ENCODE measurements around the gene FGF14.
A peak's percentile ranks its signal among the peaks of the same experiment; 100 is the strongest.

FGF14 gene

DNA sequence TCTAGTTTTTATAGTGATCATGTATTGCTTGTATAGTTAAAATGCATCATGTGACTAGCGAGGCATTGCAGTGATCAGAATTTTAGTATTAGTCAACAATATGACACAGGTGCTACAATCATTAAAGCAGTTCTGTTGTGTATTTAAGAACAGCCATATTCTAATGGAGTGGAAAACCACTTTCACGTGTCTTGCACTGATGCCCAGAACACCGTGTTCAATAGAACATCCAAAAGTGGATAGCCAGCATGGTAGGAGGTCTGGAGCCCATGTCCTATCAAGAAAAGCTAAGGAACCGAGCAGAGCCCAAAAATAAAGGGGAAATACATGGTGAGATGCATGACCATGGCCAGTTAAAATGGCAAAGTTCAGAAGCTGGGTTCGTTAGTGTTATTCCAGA lies 55.1 kb downstream of the FGF14 start:
- H2AFZ ChIP-seq (ENCODE audit: low read length) = no peak overlapping the region
- no peak overlapping the region for H3K9ac ChIP-seq (ENCODE audit: low read depth, low read length, poor library complexity)
- H3K27ac ChIP-seq (replicated peaks; ENCODE audit: low read length) = no peak overlapping the region
- no peak overlapping the region for H2BK5ac ChIP-seq (ENCODE audit: low read length)
- no peak overlapping the region for H2AK5ac ChIP-seq (ENCODE audit: low read depth, low read length)
- H3K23ac ChIP-seq (ENCODE audit: low read depth, low read length, poor library complexity) = no peak overlapping the region
- DNase-seq (ENCODE audit: low spot score) = no peak
- H3K9me3 ChIP-seq (replicated peaks in 1 of 2; ENCODE audit: control insufficient read depth in 2 of 2, insufficient read depth in 1 of 2, low read depth in 1 of 2, low read length in 2 of 2) = no peaks in the 10 kb centered on the region
- H3K4me3 ChIP-seq (ENCODE audit: low read length in 2 of 2) = no peak overlapping the region
- H3K79me1 ChIP-seq (ENCODE audit: low read depth, low read length) = no peaks in the 10 kb centered on the region
- no peak overlapping the region for H2BK120ac ChIP-seq (ENCODE audit: low read depth, low read length)
- no peak overlapping the region for H4K91ac ChIP-seq (ENCODE audit: low read depth, low read length, poor library complexity)
- H3K18ac ChIP-seq (ENCODE audit: low read length) = no peak overlapping the region
- H4K8ac ChIP-seq (ENCODE audit: low read depth, low read length) = no peak overlapping the region
- H3K4me1 ChIP-seq (ENCODE audit: control insufficient read depth in 2 of 2, insufficient read depth in 1 of 2, low read depth in 1 of 2, low read length in 2 of 2) = peaks cover 5 to 6% of the 10 kb centered on the region in 2 donors
- no peaks in the 10 kb centered on the region for H3K36me3 ChIP-seq (replicated peaks in 1 of 2; ENCODE audit: control insufficient read depth in 2 of 2, insufficient read depth in 2 of 2, low read length in 2 of 2)
- no peak overlapping the region for H2BK12ac ChIP-seq (ENCODE audit: low read length)
- H3K4me2 ChIP-seq (ENCODE audit: insufficient read depth, low read length, poor library complexity, severe bottlenecking) = no peak overlapping the region
- H3K27me3 ChIP-seq (ENCODE audit: control insufficient read depth in 3 of 3, insufficient read depth in 3 of 3, low read depth in 1 of 3, low read length in 3 of 3) = no peaks in the 10 kb centered on the region
- no peak overlapping the region for H3K14ac ChIP-seq (ENCODE audit: low read length)
- H3K4ac ChIP-seq (ENCODE audit: low read length) = no peak overlapping the region
- no peak overlapping the region for H2BK15ac ChIP-seq (ENCODE audit: low read length)
- WGBS, 2 donors (ENCODE audit: extremely low coverage in 2 of 2, insufficient read length in 2 of 2, insufficient replicate concordance in 1 of 2) = no CpG with 5 or more reads among the region's 5 CpGs

DNA sequence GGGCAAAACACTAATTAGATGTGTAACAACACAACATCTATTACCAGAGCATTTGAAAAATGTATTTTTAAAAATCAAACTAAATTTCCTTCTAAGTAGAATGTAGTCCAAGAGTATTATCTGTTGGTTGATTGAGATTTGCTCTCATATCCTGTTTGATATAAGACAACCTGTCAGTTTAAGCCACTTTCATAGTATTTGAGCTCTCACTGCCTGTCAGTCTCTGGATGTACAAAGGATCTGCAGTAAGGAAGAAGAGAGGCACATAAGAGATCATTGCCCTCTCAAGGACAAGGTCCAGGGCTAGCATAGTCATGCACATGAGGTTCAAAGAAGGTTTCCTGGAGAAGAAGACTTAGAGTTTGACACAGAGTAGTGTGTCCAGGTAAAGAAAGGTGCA lies 57.4 kb downstream of the FGF14 start:
- Histone ChIP-seq H3K4me3 (ENCODE audit: low read length in 2 of 2) (no peak overlapping the region), H3K36me3 (replicated peaks in 1 of 2; ENCODE audit: control insufficient read depth in 2 of 2, insufficient read depth in 2 of 2, low read length in 2 of 2) (no peaks in the 10 kb centered on the region), H2AK5ac (ENCODE audit: low read depth, low read length) (no peak overlapping the region), H2BK5ac (ENCODE audit: low read length) (no peak overlapping the region), H2AFZ (ENCODE audit: low read length) (no peak overlapping the region), H3K14ac (ENCODE audit: low read length) (no peak overlapping the region), H3K4ac (ENCODE audit: low read length) (no peak overlapping the region), H4K91ac (ENCODE audit: low read depth, low read length, poor library complexity) (no peak overlapping the region), H2BK15ac (ENCODE audit: low read length) (no peak overlapping the region), H3K9ac (ENCODE audit: low read depth, low read length, poor library complexity) (no peak overlapping the region), H3K9me3 (replicated peaks in 1 of 2; ENCODE audit: control insufficient read depth in 2 of 2, insufficient read depth in 1 of 2, low read depth in 1 of 2, low read length in 2 of 2) (no peaks in the 10 kb centered on the region), H3K4me1 (ENCODE audit: control insufficient read depth in 2 of 2, insufficient read depth in 1 of 2, low read depth in 1 of 2, low read length in 2 of 2) (peaks cover 3 to 6% of the 10 kb centered on the region in 2 donors), H3K27ac (replicated peaks; ENCODE audit: low read length) (no peak overlapping the region), H3K27me3 (ENCODE audit: control insufficient read depth in 3 of 3, insufficient read depth in 3 of 3, low read depth in 1 of 3, low read length in 3 of 3) (no peaks in the 10 kb centered on the region), H3K23ac (ENCODE audit: low read depth, low read length, poor library complexity) (no peak overlapping the region), H2BK120ac (ENCODE audit: low read depth, low read length) (no peak overlapping the region), H3K4me2 (ENCODE audit: insufficient read depth, low read length, poor library complexity, severe bottlenecking) (no peak overlapping the region), H3K79me1 (ENCODE audit: low read depth, low read length) (no peaks in the 10 kb centered on the region), H3K18ac (ENCODE audit: low read length) (no peak overlapping the region), H2BK12ac (ENCODE audit: low read length) (no peak overlapping the region), H4K8ac (ENCODE audit: low read depth, low read length) (no peak overlapping the region)
- no peak for DNase-seq (ENCODE audit: low spot score)

DNA sequence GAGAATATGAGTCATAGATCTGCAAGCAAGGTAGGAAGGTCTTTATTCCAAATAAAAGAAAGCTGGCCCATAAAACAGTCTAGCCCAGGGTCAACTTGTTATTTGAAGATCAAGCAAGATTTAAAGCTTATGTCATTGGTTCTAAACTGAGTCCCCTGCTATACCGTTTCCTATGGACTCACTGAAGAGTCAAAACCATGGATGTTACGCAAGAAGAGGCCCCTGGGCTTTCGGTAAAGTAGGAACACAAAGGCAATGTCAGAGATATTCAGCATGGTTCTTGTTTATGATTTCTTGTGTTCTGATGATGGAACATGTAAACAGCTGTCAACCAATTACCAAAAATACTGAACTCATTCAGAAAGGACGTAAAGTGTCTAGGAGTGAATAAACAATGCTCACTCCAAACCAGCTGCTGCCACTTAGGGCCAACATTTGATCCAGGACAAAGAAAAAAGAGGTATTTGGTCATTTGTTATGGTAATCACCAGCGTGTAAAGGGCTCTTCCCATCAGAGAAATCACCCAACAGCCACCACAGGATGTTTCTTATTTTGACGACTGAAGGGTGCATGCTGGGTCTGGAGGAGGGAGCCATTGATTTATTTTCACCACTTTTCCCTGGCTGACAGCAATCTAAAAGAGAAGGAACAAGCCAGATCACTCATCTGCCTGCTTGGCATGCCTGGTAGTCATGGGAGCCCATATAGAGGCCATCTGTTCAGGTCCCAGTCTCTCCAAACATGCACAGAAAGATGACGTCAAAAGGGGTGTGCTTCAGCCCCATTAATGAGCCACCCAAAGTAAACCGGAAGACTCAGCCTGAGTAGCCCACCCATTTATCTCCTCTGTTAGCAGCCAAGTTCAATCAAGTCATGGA lies 68.3 kb downstream of the FGF14 start:
- Histone ChIP-seq H2BK12ac (ENCODE audit: low read length) (no peak overlapping the region), H3K27me3 (ENCODE audit: control insufficient read depth in 3 of 3, insufficient read depth in 3 of 3, low read depth in 1 of 3, low read length in 3 of 3) (no peaks in the 10 kb centered on the region), H2BK5ac (ENCODE audit: low read length) (no peak overlapping the region), H4K91ac (ENCODE audit: low read depth, low read length, poor library complexity) (no peak overlapping the region), H3K4me1 (ENCODE audit: control insufficient read depth in 2 of 2, insufficient read depth in 1 of 2, low read depth in 1 of 2, low read length in 2 of 2) (peaks cover 0 to 9% of the 10 kb centered on the region in 2 donors), H4K8ac (ENCODE audit: low read depth, low read length) (no peak overlapping the region), H3K79me1 (ENCODE audit: low read depth, low read length) (no peaks in the 10 kb centered on the region), H2BK120ac (ENCODE audit: low read depth, low read length) (no peak overlapping the region), H3K23ac (ENCODE audit: low read depth, low read length, poor library complexity) (no peak overlapping the region), H3K36me3 (replicated peaks in 1 of 2; ENCODE audit: control insufficient read depth in 2 of 2, insufficient read depth in 2 of 2, low read length in 2 of 2) (no peaks in the 10 kb centered on the region), H3K4me3 (ENCODE audit: low read length in 2 of 2) (no peak overlapping the region), H2AK5ac (ENCODE audit: low read depth, low read length) (no peak overlapping the region), H2AFZ (ENCODE audit: low read length) (peak overlapping the region; percentile 48), H3K18ac (ENCODE audit: low read length) (no peak overlapping the region), H3K27ac (replicated peaks; ENCODE audit: low read length) (no peak overlapping the region), H3K9me3 (replicated peaks in 1 of 2; ENCODE audit: control insufficient read depth in 2 of 2, insufficient read depth in 1 of 2, low read depth in 1 of 2, low read length in 2 of 2) (no peaks in the 10 kb centered on the region), H2BK15ac (ENCODE audit: low read length) (no peak overlapping the region), H3K4me2 (ENCODE audit: insufficient read depth, low read length, poor library complexity, severe bottlenecking) (no peak overlapping the region), H3K14ac (ENCODE audit: low read length) (no peak overlapping the region), H3K4ac (ENCODE audit: low read length) (no peak overlapping the region), H3K9ac (ENCODE audit: low read depth, low read length, poor library complexity) (no peak overlapping the region)
- DNase-seq (ENCODE audit: low spot score) = no peak
- no CpG with 5 or more reads among the region's 8 CpGs for WGBS, 2 donors (ENCODE audit: extremely low coverage in 2 of 2, insufficient read length in 2 of 2, insufficient replicate concordance in 1 of 2)

DNA sequence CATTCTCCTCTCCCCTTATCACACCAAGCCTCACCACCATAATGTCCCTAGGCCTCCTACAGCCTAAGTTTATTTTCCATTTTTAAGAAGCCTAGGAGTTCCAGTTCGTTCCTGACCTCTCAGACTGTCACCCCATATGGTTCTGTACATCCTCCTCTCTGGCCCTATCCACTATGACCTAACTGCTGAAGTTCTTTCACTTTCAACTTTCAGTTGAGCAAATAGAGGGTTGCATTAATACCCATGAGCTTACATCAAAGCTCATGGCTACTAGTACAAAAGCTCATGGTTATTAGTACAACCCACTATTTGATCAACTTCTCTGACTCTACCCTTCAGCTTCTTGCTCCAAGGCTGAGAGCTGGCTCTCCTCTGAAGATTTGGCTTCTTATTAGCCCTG lies 72.9 kb downstream of the FGF14 start:
- Histone ChIP-seq H2AFZ (ENCODE audit: low read length) (no peak overlapping the region), H3K23ac (ENCODE audit: low read depth, low read length, poor library complexity) (no peak overlapping the region), H2AK5ac (ENCODE audit: low read depth, low read length) (no peak overlapping the region), H3K14ac (ENCODE audit: low read length) (no peak overlapping the region), H3K4me2 (ENCODE audit: insufficient read depth, low read length, poor library complexity, severe bottlenecking) (no peak overlapping the region), H4K8ac (ENCODE audit: low read depth, low read length) (no peak overlapping the region), H2BK12ac (ENCODE audit: low read length) (no peak overlapping the region), H3K27me3 (ENCODE audit: control insufficient read depth in 3 of 3, insufficient read depth in 3 of 3, low read depth in 1 of 3, low read length in 3 of 3) (no peaks in the 10 kb centered on the region), H2BK120ac (ENCODE audit: low read depth, low read length) (no peak overlapping the region), H3K4ac (ENCODE audit: low read length) (no peak overlapping the region), H2BK15ac (ENCODE audit: low read length) (no peak overlapping the region), H3K9ac (ENCODE audit: low read depth, low read length, poor library complexity) (no peak overlapping the region), H3K9me3 (replicated peaks in 1 of 2; ENCODE audit: control insufficient read depth in 2 of 2, insufficient read depth in 1 of 2, low read depth in 1 of 2, low read length in 2 of 2) (no peaks in the 10 kb centered on the region), H3K4me1 (ENCODE audit: control insufficient read depth in 2 of 2, insufficient read depth in 1 of 2, low read depth in 1 of 2, low read length in 2 of 2) (peaks cover 0 to 7% of the 10 kb centered on the region in 2 donors), H2BK5ac (ENCODE audit: low read length) (no peak overlapping the region), H3K79me1 (ENCODE audit: low read depth, low read length) (no peaks in the 10 kb centered on the region), H3K18ac (ENCODE audit: low read length) (no peak overlapping the region), H4K91ac (ENCODE audit: low read depth, low read length, poor library complexity) (no peak overlapping the region), H3K27ac (replicated peaks; ENCODE audit: low read length) (no peak overlapping the region), H3K36me3 (replicated peaks in 1 of 2; ENCODE audit: control insufficient read depth in 2 of 2, insufficient read depth in 2 of 2, low read length in 2 of 2) (no peaks in the 10 kb centered on the region), H3K4me3 (ENCODE audit: low read length in 2 of 2) (no peak overlapping the region)
- no CpG with 5 or more reads among the region's 1 CpG for WGBS, 2 donors (ENCODE audit: extremely low coverage in 2 of 2, insufficient read length in 2 of 2, insufficient replicate concordance in 1 of 2)
- DNase-seq (ENCODE audit: low spot score) = no peak

Measured in neuronal stem cell (in vitro differentiated cells).